Caco-2 (cell line): ENCODE data around the gene PBRM1. TPM values are rescaled to one million over a fixed set of nuclear protein-coding genes. Genes with fewer than 3 reads are reported as not detected.

Experiments used
- BruUV-seq: library from RNA; stranded (reverse); fragments of 400-500 nt; replicated peaks from 2 replicates; lab custom pipeline; 2021; lab: Mats Ljungman, UMichigan
- CTCF ChIA-PET: fragments of 300-600 bp; sonication (Branson Sonifier 250); formaldehyde crosslinking; loops from one replicate; lab custom pipeline; 2022; ENCODE audit warnings: antibody characterized with exemption; lab: Charles Lee
- POLR2A ChIA-PET: fragments of 300-600 bp; sonication (Branson Sonifier 250); formaldehyde crosslinking; loops from one replicate; lab custom pipeline; 2022; ENCODE audit warnings: antibody characterized with exemption; lab: Charles Lee
- DNase-seq, 2 experiments: peaks; one replicate each; pipeline versions ENCODE4 v3.0.0 to v3.0.0-alpha.2; 2020 to 2022
- H3K27me3 ChIP-seq: replicated peaks from 2 replicates; pipeline ENCODE4 v1.6.0; 2011; ENCODE audit warnings: low read length; ENCODE audit not compliant: control insufficient read depth, insufficient read depth
- H3K36me3 ChIP-seq: 2 replicates; pipeline ENCODE4 v1.5.1; 2011; ENCODE audit warnings: low read length; ENCODE audit not compliant: control insufficient read depth, insufficient read depth
- H3K4me1 ChIP-seq: fragments of 250-450 bp; sonication (Bioruptor Pico); 2 replicates; pipeline ENCODE4 v1.5.1; 2020; ENCODE audit warnings: mild to moderate bottlenecking
- H3K4me3 ChIP-seq: 2 replicates; pipeline ENCODE4 v1.5.1; 2011; ENCODE audit warnings: low read depth, mild to moderate bottlenecking, control low read depth, low read length
- H3K9me3 ChIP-seq: fragments of 250-450 bp; sonication (Bioruptor Pico); 2 replicates; pipeline ENCODE4 v1.5.1; 2020; ENCODE audit warnings: mild to moderate bottlenecking, moderate library complexity
- H3K27ac Mint-ChIP-seq: one replicate; pipeline ENCODE4 v1.8.0; 2022; ENCODE audit warnings: mixed read lengths; ENCODE audit not compliant: unreplicated experiment
- H3K27me3 Mint-ChIP-seq: one replicate; pipeline ENCODE4 v1.8.0; 2022; ENCODE audit warnings: mixed read lengths; ENCODE audit not compliant: insufficient read depth, unreplicated experiment
- H3K36me3 Mint-ChIP-seq: one replicate; pipeline ENCODE4 v1.8.0; 2022; ENCODE audit warnings: mild to moderate bottlenecking, mixed read lengths; ENCODE audit not compliant: insufficient read depth, unreplicated experiment
- H3K4me1 Mint-ChIP-seq: one replicate; pipeline ENCODE4 v1.8.0; 2022; ENCODE audit warnings: low read depth, mixed read lengths; ENCODE audit not compliant: unreplicated experiment
- H3K4me3 Mint-ChIP-seq: one replicate; pipeline ENCODE4 v1.8.0; 2022; ENCODE audit warnings: mild to moderate bottlenecking, moderate library complexity, mixed read lengths; ENCODE audit not compliant: unreplicated experiment
- H3K9me3 Mint-ChIP-seq: one replicate; pipeline ENCODE4 v1.8.0; 2022; ENCODE audit warnings: mixed read lengths; ENCODE audit not compliant: unreplicated experiment
- intact Hi-C: fragments of 100-400 bp; cut with micrococcal nuclease; formaldehyde crosslinking; loops from one replicate; pipeline ENCODE4 v1.10.0; 2022; ENCODE audit not compliant: unreplicated experiment
- total RNA-seq: library from RNA; stranded (reverse); gene quantifications from 2 replicates; pipeline ENCODE4 v1.2.3, GENCODE V29; 2022
- TF ChIP-seq, protein P1 (sequence below), 2 experiments: fragments of 200-600 bp in 1 of 2; IDR thresholded peaks; 1 replicate in 1 of 2; 2 replicates in 1 of 2; pipeline versions ENCODE4 v1.5.1 to v1.8.0; 2011 to 2022; ENCODE audit warnings: antibody characterized with exemption in 1 of 2, control low read depth in 1 of 2, inconsistent platforms in 1 of 2, low read depth in 1 of 2, low read length in 1 of 2, mild to moderate bottlenecking in 1 of 2, moderate library complexity in 1 of 2; ENCODE audit not compliant: insufficient read depth in 1 of 2, severe bottlenecking in 1 of 2, unreplicated experiment in 1 of 2

Gene PBRM1
- total RNA-seq, 1 experiment from 2014 or later = 50.7 TPM

- Histone ChIP-seq H3K36me3 (no peaks in the 10 kb centered on the region), H3K9me3 (no peaks in the 10 kb centered on the region), H3K4me3 (no peak overlapping the region), H3K4me1 (no peaks in the 10 kb centered on the region), H3K27me3 (no peaks in the 10 kb centered on the region)
- intact Hi-C loops = no loop called here
- Mint-ChIP-seq H3K36me3 (peaks cover 47% of the 10 kb centered on the region), H3K4me1 (no peaks in the 10 kb centered on the region), H3K9me3 (no peaks in the 10 kb centered on the region), H3K4me3 (no peak overlapping the region), H3K27ac (no peak overlapping the region), H3K27me3 (no peaks in the 10 kb centered on the region)
- no TSS peak for BruUV-seq
- POLR2A ChIA-PET = no interaction called here
- TF ChIP-seq, protein P1, sequence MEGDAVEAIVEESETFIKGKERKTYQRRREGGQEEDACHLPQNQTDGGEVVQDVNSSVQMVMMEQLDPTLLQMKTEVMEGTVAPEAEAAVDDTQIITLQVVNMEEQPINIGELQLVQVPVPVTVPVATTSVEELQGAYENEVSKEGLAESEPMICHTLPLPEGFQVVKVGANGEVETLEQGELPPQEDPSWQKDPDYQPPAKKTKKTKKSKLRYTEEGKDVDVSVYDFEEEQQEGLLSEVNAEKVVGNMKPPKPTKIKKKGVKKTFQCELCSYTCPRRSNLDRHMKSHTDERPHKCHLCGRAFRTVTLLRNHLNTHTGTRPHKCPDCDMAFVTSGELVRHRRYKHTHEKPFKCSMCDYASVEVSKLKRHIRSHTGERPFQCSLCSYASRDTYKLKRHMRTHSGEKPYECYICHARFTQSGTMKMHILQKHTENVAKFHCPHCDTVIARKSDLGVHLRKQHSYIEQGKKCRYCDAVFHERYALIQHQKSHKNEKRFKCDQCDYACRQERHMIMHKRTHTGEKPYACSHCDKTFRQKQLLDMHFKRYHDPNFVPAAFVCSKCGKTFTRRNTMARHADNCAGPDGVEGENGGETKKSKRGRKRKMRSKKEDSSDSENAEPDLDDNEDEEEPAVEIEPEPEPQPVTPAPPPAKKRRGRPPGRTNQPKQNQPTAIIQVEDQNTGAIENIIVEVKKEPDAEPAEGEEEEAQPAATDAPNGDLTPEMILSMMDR (IDR thresholded peaks at IDR 0.05; ENCODE audit: insufficient read depth in 1 of 2, low read depth in 1 of 2, low read length in 1 of 2, severe bottlenecking in 1 of 2, unreplicated experiment in 1 of 2) = no peak
- CTCF ChIA-PET = no interaction called here
- DNase-seq = no peak
These were observed 92.6 kb downstream of the PBRM1 start for GRCh38 chr3:52593103-52593502.

- Mint-ChIP-seq H3K4me1 (no peaks in the 10 kb centered on the region), H3K27me3 (no peaks in the 10 kb centered on the region), H3K36me3 (peaks cover 62% of the 10 kb centered on the region), H3K4me3 (no peak overlapping the region), H3K9me3 (no peaks in the 10 kb centered on the region), H3K27ac (no peak overlapping the region)
- no peaks in the 10 kb centered on the region for H3K4me1 ChIP-seq
- ChIA-PET CTCF (no interaction called here), POLR2A (no interaction called here)
- no TSS peak for BruUV-seq
- no peak for DNase-seq
- no peaks in the 10 kb centered on the region for H3K27me3 ChIP-seq
- no peak overlapping the region for H3K4me3 ChIP-seq
- intact Hi-C loops = no loop called here
- TF ChIP-seq, protein P1 (IDR thresholded peaks at IDR 0.05; ENCODE audit: insufficient read depth in 1 of 2, low read depth in 1 of 2, low read length in 1 of 2, severe bottlenecking in 1 of 2, unreplicated experiment in 1 of 2) = no peak
- H3K9me3 ChIP-seq = no peaks in the 10 kb centered on the region
- H3K36me3 ChIP-seq = no peaks in the 10 kb centered on the region
These were observed 111.4 kb downstream of the PBRM1 start for GRCh38 chr3:52574056-52574965.

DNA sequence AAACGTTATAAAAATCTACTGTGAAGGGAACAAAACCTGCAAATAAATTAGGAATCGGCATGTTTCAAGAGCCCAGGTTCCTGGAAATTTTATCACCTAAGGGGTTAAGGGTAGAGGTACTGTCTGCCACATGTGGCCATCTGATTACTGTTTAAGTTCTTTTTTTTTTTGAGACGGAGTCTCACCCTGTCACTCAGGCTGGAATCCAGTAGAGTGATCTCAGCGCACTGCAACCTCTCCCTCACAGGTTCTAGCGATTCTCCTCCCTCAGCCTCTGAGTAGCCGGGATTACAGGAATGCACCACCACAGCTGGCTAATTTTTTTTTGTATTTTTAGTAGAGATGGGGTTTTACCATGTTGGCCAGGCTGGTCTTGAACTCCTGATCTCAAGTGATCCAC, 113.5 kb downstream of the PBRM1 start:
- ChIA-PET POLR2A (no interaction called here), CTCF (no interaction called here)
- H3K36me3 ChIP-seq = no peaks in the 10 kb centered on the region
- H3K9me3 ChIP-seq = no peaks in the 10 kb centered on the region
- H3K4me1 ChIP-seq = no peaks in the 10 kb centered on the region
- no peak overlapping the region for H3K4me3 ChIP-seq
- BruUV-seq = no TSS peak
- H3K4me3 Mint-ChIP-seq = no peak overlapping the region
- no peaks in the 10 kb centered on the region for H3K9me3 Mint-ChIP-seq
- TF ChIP-seq, protein P1 (IDR thresholded peaks at IDR 0.05; ENCODE audit: insufficient read depth in 1 of 2, low read depth in 1 of 2, low read length in 1 of 2, severe bottlenecking in 1 of 2, unreplicated experiment in 1 of 2) = no peak
- H3K27ac Mint-ChIP-seq = no peak overlapping the region
- H3K4me1 Mint-ChIP-seq = no peaks in the 10 kb centered on the region
- no peaks in the 10 kb centered on the region for H3K27me3 Mint-ChIP-seq
- no peak for DNase-seq
- H3K36me3 Mint-ChIP-seq = peaks cover 50% of the 10 kb centered on the region
- intact Hi-C loops = no loop called here
- no peaks in the 10 kb centered on the region for H3K27me3 ChIP-seq
